Dedifferentiated amniotic fluid mesenchymal stem cell (primary cell): ENCODE data around the gene VAV2.

ENCODE experiments used
- DNase-seq: peaks from one replicate; pipeline ENCODE4 v3.0.0-alpha.2; 2016; ENCODE audit errors: extremely low spot score

The VAV2 gene

DNA sequence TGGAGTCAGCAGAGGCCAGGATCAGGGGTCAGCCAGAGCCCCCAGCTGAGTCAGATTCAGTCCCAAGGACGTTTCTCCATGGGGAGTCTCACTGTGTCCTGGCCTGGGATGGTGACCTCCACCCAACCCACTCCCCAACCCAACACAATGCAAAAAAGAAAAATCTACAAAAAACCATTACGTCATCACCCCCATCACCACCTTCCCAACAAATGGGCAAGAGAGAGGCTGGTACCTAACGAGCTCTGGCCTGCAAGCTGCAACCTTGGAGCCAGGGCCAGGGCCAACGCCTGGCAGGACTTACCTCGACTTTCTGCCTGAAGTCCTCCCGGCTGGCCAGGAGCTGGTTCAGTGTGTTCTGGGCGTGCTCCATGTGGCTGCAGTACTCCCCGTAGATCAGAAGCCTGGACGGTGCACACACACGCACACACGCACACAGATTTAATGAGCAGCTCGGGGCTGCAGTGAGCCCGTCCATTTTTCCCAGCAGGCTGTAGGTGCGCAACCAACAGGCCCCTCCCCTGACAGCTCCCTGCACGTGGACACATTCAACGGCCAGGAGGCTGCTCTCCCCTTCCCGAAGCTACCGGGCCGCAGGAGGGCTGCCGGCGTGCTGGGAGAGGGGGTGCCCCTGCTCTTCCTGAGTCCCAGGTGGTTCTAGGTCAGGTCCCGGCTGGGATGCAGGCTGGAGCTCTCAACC is 194.6 kb downstream of the VAV2 start:
- DNase-seq = no peak

DNA sequence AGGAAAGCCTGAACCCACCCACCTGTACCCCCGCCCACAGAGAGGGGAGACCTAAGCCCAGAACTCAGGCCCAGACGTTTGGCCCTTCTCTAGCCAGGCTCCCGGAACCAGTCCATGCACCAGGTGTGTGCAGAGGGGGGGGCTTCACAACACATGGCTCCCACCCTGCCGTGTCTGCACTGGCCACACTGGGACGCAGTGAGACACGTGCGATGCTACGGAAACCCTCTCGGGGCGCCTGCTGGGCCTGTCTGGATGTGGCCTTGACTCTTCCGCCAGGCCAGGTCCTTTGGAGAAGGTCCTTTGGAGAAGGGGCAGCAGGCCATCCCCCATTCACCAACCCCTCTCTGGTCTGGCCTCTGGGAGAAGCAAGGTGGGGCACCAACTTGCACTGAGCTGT is 195.6 kb downstream of the VAV2 start:
- DNase-seq = no peak

DNA sequence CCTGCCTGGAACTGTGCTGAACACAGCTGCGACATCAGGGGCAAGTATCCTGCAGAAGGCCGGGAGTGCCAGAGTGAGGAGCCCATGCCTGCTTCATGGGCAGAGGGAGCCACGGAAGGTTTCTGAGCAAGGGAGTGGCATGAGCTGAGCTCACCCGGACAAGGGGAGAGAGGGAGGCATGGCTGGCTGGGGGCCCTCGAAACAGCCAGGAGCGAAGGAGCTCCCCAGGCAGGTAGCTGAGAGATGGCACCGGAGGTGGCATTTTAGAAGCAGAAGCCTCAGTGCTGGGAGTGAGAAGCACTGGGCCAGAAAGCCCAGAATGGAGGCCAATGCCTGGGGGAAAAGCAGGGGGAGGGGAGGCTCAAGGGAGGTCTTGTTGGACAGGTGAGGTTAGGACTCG is 197.1 kb downstream of the VAV2 start:
- DNase-seq = no peak

DNA sequence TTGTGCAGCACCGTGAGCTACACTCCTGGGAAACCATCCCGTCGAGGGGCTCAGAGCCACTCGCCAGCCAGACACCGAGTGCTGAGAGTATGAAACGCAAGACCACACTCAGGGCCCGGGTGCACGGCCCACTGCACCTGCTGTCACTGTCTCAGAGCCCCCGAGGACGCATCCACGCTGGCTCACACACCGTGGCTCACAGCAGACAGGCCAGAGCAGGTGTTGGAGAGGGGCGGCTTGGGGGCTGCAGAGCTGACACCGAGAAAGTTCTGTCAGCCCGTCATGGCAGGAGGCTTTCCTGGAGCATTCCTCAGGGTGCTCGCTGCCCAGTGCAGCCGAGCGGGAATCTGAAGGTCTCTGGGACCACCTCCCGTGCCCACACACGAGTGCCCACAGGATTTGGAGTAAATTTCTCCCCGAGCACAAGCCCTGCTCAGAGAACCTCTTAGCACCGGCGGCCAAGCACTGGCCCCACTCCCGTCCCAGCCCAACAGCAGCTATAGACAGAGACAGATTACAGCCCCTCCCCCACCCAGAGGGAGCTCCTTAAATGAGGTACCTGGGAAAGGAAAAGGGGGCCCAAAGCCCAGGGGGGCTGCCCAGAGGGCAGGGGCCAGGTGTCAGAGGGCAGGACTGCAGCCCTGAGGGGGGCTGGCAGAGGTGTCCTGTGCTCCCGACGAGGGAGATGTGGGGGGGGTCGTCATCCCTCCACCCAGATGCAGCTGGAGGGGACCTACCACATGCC is 197.9 kb downstream of the VAV2 start:
- DNase-seq = no peak

DNA sequence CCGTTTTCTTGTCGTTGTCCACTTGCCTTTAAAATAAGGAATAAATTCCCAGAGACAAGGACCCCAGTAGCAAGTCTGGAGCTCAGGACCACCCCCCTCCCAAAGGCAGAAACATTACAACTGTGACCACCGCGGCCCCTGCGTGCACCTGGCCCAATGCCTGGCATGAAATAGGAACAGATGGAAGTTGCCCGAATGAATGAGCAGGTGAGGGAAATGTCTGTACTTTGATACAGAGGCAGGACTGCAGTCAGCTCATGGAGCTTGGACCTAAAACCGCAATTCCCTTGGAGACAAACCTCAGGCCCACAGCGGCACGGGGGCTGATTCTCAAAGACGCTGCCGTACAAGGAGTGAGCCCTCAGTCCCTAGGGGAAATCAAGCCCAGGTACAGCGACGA is 198.7 kb downstream of the VAV2 start:
- no peak for DNase-seq

DNA sequence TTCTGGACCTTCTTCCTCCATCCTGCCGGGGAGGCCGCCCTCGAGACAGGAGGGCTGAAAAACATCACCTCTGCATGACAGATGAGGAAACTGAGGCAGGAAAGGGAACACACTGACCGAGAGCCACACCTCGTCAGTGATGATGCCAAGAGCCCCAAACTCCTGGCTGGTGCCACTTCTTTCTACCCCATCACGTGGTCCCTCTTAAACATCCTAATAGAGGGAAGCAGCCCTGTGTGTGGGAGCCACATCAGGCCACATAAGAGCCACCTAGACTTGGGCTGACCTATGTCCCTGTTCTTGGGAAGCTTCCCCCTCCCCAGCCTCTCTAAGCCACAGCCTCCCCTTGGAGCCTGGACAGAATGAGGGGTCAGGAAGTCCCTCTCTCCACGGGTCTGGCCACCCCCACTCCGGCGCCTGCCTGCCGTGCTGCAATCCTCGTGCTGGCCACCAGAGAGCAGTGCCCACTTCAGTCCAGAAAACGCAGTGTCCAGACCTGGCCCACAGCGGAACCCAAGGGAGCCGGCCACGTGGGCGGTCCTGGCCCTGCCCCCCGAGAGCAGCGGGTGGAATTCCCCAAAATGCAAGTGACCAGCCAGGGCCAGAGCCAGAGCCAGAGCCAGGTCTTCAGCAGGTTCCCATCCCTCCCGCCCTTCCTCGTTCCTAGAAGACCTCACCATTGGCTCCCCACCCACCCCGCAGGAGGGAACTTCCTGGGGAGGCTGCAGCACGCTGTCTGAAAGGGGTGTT is 199.2 kb downstream of the VAV2 start:
- DNase-seq = peak; percentile 58

DNA sequence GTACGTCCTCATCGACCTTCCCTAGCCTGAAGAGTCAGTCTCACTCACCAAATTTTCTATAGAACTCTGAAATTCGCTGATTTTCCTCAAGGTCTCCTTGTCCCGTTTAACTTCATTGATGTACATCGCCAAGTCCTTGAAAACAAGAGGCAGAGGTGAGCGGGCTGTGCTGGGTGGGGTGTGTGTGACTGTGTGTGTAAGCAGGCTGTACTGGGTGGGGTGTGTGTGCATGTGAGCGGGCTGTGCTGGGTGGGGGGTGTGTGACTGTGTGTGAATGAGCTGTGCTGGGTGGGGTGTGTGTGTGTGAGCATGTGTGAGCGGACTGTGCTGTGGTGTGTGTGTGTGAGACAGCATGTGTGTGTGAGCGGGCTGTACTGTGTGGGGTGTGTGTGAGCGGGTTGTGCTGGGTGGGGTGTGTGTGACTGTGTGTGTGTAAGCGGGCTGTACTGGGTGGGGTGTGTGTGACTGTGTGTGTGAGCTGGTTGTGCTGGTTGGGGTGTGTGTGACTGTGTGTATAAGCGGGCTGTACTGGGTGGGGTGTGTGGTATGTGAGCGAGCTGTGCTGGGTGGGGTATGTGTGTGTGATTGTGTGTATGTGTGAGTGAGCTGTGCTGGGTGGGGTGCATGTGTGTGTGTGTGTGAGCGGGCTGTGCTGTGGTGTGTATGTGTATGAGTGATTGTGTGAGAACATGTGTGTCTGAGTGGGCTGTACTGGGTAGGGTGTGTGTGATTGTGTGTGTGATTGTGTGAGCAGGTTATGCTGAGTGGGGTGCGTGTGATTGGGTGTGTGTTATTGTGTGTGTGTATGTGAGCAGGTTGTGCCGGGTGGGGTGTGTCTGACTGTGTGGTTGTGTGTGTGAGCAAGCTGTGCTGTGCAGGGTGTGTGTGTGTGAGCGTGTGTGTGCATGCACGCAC is 200.1 kb downstream of the VAV2 start:
- no peak for DNase-seq

DNA sequence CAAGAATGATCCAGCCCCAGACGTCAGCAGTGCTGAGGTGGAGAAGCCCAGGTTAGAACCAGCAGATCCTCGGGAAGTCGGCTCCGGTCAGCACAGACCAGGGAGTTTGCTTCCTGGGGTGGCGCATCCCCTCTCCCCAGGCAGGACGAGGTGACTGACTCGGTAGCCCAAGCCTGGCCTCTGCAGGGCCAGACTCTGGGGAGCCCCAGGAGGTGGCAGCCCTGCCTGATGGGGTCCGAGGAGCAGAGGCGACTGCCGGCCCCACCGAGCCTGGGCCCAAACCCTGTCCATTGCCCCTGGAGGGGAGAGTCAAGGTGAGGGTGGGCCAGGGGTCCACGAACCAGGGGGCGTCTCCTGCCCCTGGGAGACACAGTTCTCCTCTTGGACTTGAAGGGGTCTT is 201.1 kb downstream of the VAV2 start:
- no peak for DNase-seq

DNA sequence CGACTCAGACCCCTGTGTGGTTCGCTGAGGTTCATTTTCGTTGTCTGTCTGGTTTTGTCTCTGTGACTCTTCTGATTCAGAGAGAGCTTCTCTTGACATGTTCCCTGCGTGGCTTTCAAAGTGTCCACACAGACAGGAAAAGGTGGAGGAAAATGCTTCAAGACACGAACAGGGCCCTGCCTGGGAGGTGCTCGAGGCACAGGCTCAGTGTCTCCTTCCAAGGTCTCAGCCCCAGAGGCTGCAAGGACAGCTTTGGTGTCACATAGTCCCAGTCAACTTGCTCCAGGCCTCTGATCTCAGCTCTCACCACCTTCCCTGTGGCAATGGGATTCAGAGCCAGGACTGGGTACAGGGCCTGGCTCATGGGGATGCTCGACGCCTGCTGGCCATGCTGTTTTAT is 202.3 kb downstream of the VAV2 start:
- no peak for DNase-seq

DNA sequence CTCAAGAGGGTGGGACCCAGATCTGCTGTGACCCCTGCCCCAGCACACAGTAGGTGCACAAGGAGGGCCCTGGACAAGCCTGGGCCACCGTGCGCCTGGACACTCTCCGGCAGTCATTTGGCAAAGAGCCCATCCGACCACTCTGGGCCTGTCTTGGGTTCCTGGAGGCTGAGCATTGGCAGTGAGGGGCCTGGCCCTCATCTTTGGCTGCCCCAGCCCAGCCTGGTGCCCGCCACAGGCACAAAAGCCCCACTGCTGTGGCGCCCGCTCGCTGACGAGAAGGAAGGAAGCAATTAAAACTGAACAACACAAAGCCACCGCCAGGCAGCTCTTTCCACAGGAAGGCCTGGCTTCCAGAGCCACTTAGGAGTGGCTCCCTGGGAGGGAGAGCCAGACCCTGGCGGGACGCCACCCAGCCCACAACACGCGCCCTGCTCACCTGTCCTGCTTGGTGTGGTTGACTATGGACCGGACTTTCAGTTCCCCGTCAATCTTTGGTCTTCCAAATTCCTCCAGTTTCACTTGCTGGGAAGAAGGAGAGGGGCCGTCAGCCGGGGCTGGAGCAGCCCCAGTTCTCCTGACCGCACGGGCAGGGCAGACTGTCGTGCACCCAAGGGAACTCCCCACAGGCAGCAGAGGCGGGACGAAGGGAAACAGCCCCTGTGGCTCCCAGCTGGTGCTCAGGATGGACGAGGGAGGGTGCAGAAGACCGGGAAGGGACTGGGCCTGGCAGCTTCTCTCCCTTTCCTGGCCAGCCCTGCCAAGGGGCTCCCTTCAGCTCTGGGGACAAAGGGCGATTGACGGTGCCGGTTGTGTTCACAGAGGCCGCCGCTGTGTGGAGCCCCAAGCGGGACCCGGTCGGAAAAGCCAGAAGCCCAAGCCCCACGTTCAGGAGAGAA is 203.1 kb downstream of the VAV2 start:
- DNase-seq = no peak

DNA sequence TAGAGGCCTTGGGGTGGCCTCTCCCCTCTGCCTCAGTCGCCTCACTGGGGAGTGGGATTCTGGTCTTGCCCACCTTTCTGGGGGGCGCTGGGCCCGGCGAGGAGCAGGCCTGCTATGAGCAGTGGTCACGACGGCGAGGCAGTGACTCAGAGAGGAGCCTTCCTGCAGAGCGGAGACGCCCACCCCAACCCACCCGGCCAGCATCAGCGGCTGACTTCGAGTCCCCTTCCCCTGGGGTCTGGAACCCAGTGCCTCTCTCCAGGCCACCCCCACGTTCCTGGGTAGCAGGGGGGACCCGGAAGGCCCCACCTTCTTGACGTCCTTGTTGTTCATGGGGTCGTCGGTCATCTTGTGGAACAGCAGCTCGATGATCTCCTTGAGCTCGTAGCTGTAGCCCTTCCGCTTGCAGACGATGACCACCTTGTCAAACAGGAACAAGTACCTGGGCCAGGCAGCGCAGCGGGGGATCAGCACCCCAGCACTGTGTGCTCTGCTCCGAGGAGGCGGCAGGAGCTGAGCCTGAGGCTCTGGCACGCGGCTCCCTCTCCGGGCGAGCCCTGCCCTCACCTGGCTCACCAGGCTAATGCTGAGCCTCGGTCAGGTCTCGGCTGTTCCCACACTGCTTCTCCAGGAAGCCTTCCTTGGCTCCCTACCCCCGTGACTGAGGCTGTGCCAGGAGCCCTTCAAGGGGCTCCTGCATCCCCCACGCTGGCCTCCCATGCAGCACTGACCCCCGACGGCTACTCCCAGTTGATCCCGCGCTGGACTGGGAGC is 203.9 kb downstream of the VAV2 start:
- no peak for DNase-seq

DNA sequence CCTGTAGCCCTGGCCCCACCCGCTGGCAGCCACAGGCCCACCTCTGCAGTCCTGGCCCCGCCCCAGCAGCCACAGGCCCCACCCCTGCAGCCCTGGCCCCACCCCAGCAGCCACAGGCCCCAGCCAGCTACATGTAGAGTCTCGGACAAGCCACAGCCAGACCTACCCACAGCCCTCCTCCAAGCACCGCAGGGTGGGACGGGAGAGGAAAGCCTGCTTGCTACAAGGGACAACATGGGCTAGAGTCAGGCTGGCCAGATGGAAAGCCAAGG is 204.4 kb downstream of the VAV2 start:
- DNase-seq = no peak

DNA sequence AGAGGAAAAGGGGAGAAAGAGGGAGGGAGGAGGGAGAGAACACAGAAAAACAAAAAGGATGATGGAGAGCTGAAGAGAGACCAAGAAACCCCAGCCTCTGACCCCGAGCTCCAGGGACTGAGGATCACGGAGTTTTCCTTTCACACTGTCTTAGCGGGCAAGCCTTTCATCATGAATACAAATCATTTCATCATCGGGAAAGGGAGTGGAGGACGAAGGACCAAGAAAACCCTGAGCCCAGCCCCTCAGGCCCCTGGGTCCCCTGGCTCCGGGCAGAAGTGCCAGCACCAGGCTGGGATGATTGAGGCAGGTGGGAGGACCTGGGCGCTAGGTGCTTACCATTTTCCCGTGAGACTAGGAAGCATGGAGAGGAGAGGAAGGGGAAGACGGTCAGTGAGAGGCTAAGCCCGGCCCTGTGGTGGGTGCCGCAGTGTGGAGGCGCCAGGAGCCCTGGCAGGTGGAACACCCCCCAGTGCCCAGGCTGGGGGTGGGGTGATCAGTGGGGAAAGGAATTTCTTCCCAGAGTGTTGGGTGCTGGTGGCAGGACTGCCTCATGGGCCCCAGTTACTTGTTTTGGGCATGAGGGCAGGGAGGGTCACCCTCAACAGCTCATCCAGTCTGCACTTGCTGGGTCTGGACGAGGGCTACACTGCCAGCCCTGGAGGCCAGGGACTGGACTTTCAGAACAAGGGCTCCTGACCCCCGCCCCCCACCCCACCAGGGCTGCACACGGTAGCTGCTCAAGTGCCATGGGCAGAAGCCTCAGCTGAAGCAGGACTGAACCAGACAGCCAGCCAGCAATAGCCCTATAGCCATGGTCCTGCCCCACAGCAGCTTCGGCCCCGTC is 205.0 kb downstream of the VAV2 start:
- no peak for DNase-seq

DNA sequence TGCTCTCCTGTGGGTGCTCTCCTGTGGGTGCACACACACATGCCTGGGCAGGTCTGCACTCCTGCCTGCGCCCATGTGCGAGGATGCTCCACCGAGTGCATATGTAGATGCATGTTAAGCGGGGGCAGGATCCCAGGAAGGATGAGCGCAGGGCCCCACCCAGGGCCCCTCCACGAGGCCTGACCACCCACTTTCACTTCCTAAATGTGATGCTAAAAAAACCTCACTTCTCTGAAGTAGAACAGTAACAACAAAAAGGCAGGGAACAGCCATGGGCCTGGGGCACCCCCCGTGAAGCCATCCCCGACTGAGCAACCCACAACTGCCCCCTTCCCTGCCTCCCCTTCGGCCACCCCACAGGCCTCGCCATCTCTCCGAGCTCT is 205.8 kb downstream of the VAV2 start:
- no peak for DNase-seq

DNA sequence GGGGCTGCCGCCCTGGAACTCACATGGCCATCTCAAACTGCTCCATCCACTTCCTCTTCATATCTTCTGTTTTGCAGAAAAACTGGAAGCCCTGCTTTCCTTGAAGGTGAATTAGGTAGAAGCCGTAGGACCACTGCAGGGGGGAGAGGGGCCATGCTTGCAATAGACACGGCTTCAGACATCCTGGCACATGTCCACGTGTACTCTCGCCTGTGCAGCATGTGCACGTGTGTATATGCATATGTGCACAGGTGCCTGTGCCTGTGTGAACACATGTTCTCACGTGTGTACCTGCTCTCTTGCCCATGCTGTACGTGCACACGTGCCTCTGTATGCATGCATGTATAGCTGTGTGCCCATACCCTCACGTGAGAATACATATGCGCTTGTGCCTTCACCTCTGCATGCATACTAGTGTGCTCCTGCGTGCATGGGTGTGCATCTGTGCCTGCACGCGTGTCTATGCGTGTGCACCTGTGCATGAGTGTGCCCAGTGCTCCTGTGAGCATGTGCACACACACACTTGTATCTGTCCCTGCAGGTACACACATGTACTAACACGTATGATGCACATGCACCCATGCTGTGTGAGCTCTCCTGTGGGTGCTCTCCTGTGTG is 206.3 kb downstream of the VAV2 start:
- no peak for DNase-seq

DNA sequence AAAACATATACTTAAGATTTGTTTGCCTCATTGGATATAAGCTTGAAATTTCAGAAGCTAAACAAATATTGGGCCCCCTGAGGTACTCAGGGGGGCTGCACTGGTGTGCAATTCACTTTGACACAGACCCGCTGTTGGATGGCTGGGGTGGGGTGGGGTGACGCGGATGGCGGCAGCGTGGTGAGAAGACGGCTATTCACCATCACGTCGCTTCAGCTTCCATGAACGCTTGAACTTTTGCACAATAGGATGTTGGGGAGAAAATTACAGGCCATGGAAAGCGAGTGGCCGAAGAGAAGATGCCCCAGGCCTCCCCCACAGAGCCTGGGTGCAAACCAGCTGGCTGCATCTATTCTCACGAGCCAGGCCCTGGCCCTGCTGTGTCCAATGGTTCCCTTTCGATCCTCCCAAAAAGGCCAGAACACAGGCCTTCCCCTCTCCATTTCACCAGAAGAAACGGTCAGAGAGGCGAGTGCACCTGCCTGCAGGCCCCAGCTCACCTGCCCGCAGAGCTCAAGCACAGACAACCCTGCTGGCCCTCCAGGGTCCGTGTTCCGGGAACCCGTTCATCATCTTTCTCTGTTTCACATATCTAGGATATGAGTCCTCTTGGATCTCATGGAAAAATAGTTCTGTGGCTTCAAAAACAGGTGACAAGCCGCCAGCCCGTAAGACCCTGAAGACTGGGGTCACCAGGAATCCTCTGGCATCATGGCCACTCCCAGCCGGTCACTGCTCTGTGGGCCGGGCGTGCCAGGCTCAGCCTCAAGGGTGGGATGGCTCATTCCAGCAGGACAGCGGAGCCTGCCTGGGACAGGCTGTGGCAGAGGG is 207.2 kb downstream of the VAV2 start:
- DNase-seq = no peak

DNA sequence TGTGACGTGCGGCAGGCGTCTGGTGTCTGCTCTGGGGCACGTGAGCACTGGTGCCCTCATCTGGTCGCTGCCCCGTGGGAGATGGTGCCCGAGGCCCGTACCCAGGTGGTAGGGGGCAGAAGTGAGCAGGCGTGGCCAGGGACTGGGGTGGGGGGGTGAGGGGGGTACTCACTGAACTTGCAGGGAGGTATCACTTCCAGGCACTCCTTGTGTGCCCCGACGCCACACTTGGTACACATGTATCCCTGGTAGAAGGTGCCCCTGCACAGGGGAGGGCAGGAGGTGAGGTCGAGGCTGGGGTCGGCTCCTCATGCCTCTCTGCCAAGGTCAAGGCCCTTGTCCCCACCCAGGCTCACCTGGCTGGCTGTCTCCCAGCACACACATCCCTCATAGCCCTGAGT is 208.8 kb downstream of the VAV2 start:
- no peak for DNase-seq
